ENCODE data around the gene CIT.

DNA sequence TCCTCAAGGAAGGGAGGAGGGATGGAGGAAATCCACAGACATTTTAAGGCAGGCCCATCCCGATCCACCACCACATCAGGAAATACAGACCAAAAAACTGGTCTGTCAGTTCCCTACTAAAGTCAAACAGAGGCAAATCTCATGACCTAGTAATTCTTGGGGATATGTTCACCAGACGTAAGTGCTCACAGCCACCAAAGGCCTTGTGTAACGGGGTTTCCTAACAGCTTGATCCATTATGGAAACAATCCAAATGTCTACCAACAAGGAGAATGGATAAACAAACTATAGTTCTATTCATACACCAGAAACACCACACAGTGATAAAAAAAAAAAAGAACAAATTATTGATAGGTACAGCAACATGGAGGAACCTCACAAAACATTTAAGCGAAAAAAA lies 136.3 kb downstream of the CIT start:
- TF ChIP-seq, protein P1, sequence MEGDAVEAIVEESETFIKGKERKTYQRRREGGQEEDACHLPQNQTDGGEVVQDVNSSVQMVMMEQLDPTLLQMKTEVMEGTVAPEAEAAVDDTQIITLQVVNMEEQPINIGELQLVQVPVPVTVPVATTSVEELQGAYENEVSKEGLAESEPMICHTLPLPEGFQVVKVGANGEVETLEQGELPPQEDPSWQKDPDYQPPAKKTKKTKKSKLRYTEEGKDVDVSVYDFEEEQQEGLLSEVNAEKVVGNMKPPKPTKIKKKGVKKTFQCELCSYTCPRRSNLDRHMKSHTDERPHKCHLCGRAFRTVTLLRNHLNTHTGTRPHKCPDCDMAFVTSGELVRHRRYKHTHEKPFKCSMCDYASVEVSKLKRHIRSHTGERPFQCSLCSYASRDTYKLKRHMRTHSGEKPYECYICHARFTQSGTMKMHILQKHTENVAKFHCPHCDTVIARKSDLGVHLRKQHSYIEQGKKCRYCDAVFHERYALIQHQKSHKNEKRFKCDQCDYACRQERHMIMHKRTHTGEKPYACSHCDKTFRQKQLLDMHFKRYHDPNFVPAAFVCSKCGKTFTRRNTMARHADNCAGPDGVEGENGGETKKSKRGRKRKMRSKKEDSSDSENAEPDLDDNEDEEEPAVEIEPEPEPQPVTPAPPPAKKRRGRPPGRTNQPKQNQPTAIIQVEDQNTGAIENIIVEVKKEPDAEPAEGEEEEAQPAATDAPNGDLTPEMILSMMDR (IDR thresholded peaks at IDR 0.05; ENCODE audit: low read depth, low read length, missing input control) = no peak
- TF ChIP-seq, protein P2, sequence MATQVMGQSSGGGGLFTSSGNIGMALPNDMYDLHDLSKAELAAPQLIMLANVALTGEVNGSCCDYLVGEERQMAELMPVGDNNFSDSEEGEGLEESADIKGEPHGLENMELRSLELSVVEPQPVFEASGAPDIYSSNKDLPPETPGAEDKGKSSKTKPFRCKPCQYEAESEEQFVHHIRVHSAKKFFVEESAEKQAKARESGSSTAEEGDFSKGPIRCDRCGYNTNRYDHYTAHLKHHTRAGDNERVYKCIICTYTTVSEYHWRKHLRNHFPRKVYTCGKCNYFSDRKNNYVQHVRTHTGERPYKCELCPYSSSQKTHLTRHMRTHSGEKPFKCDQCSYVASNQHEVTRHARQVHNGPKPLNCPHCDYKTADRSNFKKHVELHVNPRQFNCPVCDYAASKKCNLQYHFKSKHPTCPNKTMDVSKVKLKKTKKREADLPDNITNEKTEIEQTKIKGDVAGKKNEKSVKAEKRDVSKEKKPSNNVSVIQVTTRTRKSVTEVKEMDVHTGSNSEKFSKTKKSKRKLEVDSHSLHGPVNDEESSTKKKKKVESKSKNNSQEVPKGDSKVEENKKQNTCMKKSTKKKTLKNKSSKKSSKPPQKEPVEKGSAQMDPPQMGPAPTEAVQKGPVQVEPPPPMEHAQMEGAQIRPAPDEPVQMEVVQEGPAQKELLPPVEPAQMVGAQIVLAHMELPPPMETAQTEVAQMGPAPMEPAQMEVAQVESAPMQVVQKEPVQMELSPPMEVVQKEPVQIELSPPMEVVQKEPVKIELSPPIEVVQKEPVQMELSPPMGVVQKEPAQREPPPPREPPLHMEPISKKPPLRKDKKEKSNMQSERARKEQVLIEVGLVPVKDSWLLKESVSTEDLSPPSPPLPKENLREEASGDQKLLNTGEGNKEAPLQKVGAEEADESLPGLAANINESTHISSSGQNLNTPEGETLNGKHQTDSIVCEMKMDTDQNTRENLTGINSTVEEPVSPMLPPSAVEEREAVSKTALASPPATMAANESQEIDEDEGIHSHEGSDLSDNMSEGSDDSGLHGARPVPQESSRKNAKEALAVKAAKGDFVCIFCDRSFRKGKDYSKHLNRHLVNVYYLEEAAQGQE (IDR thresholded peaks at IDR 0.05) = no peak
- TF ChIP-seq EGR1 (IDR thresholded peaks at IDR 0.05; ENCODE audit: low read depth in 2 of 2) (no peak), MAX (IDR thresholded peaks at IDR 0.05) (no peak)
